Activated T-cell treated with anti-CD3 and anti-CD28 coated beads for 48 hours (primary cell): ENCODE measurements around the gene ALDH3B2.
A peak's percentile ranks its signal among the peaks of the same experiment; 100 is the strongest.

Experiments used
- DNase-seq: peaks from one replicate; pipeline ENCODE4 v3.0.0-alpha.2; 2020; ENCODE audit warnings: low read depth

The ALDH3B2 gene

GRCh38 chr11:67613960-67614715 lies 60.3 kb downstream of the ALDH3B2 start:
- DNase-seq, result peak; percentile 74

DNA sequence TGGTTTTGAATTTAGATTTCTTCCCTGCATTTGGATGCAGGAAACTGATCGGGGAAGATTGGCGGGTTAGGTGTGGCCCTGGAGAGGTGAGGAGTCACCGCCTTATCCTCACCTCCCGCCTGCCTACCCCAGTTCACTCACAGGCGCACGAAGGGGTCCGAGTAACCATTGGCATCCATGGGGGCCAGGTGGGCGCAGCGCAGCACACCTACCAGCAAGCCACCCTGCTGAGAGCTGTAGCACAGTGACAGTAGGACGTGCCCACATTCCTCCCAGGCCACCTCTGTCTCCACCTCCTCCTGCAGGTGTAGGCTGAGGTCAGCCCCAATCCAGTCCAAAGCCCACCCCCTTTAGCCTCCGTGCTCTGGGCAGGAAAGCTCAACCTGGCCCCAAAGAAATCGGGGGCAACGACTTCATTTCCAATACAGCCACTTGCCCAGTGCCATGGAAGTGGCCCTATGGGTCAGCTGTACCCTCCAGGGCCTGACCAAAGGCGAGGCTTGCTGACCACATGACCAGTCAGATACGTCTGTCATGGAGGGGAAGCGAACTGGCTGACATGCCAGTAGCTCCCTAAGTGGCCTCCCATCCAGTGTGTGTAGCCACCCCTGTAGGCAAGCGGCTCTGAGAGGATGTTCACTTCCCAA lies 61.0 kb downstream of the ALDH3B2 start:
- DNase-seq, result no peak

- no peak for DNase-seq
Observed at GRCh38 chr11:67612751-67613150, 61.7 kb downstream of the ALDH3B2 start.
